KG1 (cell line): ENCODE data around the gene TEDC2.

Experiments
- DNase-seq: peaks from one replicate; lab custom pipeline; 2025; lab: John Stamatoyannopoulos, UW

The TEDC2 gene

DNA sequence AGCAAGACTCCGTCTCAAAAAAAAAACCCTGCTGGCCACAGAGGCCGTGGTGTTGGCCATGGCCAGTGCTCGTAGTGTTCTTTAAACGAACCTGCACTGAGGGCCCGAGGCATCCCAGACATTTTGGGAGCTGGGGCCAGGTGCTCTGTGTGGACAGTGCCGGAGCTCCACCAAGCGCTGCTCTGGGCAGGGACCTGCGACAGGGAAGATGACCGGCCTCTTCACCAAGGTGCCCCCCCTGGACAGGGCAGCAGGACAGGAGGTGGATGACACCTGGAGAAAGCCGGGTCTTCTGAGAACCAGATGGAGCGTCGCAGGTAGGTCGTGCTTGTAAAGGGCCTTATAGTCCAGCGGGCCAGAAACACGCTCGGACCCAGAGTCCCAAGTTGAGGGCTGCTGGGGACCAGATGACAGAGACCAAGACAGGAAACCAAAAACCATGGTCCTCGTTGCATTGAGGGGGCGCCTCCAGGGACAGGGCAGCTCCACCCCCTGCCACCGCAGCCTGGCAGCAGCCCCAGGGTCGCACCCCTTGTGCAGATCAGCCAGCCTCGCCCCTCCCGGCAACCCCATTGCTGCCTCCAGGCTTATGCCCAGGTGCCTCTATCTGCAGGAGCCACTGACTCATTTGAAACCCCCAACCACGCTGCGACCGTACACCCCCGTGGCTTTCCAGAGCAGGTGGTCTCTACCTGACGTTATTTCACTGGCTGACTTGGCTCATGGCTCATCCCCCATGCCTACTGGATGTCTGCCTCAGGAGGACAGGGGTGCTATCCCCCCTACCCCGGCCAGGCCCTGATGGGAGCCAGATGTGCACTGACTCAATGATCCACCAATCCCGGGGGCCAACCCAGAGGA is 7.0 kb downstream of the TEDC2 start:
- DNase-seq, result no peak

DNA sequence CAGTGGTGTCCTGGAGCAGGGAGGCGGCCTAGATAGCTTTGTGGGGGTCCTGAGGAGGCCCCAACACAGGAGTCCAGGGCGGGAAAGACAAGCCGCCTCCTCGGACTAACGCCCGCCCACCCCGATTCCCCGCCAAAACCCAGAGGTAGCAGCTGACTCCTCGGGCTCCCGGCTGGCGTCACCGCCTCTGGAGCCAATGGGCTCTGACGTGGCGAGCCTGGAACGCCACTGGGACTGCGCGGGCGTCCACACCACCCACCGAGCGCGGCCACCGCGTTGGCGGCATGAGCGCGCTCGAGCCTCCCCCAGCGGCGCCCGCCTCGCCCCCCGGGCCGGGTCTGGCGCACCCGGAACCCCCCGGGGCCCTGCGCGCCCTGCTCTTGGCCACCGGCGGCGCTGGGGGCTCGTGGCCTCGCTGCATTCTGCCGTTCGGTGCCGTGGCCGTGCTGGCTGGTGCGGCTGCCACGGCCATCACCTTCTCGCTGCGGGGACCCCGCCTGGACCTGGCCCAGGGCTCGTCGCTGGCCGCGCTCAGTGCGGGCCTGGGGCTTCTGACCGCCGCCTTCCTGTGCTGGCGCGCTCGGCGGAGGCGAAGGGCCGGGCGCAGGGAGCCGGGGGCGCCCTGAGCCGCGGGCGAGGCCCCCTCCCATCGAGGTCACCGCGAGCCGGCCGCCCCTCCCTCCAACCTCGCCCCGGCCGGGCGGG is 7.8 kb downstream of the TEDC2 start:
- DNase-seq, result no peak

DNA sequence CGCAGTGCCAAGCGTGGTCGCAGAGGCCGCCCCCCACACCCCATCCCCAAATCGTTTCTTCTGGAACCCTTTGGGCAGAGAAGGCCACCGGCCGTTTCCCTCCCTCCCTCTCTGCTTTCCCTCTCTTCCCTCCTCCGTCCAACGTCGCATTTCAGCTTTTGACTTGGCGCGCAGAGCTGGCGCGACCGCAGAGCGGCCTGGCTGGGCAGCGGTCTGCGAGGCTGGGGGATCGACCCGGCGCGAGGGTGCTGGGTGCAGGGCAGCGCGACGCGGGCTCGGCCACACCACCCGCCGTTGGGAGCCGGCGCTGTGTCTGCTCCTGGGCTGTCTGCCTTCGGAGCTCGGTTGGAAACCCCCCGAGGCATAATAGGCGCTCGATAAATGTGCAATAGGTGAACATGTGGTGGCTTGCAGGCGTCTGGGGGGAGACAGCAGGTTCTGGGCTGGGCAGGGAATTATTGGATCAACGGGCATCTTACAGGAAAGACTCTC is 8.4 kb downstream of the TEDC2 start:
- no peak for DNase-seq

DNA sequence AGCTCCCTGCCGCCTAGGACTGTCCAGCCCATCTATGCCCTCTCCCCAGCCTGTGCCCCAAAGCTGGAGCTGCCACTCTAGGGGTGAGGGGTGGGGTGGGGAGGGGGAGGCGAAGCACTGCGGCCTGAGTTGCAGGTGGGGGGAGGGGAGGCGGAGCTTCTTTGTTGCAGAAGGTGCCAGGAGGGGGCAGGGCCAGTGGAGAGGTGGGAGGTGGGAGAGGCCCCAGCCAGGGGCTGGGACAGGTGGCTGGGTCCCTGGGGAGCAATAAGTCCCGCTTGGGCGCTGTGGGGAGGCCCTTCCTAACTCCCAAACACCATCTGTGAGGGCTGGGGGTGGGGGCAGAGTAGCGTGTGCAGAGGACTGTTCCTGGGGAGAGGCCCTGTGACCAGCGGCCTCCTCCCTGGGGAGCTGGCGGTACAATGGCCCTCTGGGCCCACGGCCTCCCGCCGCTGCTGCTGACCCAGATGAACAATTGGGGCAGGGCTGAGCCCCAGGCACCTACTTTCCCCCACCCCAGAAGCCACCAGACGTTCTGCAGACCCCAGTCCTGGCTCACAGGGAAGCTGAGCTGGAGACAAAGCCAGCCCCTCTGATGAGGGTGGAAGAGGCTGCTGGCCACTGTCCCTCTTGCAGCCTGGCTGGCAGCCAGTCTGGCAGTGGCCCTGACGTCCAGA is 9.0 kb downstream of the TEDC2 start:
- DNase-seq, result no peak

DNA sequence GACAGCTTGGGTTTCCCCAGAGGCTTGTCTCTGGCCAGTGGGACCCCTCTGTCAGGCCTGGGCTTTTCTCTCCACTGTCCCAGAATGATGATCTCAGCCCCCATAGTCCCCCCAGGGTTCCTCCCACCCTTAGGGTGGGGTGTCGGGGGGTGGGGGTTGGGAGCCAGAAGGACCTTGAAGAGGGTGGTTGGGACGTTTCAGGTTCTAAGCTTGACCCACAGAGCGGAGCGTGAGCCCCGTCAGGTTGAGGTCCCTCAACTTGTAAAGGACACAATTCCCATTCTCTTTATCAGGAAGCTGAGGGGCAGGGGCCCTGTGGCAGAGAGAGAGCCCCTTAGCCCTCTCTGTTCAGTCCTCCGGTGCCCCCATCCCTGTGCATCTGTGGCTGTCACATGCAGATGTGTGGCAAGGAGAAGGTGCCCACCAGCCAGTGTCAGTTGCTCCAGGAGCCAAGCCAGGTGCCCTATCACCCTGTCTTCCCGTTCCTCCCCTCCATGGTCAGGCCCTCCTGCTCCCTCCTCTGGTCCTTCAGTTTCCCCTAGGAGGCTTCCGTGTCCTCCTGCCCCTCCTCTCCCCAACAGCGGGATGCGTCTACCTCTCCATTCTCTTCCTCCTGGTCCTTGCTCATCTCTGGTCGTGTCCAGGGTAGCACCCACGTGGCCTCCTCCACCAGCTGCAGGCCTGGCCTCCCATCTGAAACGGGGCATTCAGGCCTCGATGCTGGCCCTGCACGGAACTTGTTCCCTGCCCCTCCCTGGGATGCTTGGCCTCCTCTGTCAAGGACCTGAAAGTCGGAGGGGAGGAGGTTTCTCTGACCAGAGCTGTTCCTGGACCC is 9.7 kb downstream of the TEDC2 start:
- DNase-seq, result no peak

DNA sequence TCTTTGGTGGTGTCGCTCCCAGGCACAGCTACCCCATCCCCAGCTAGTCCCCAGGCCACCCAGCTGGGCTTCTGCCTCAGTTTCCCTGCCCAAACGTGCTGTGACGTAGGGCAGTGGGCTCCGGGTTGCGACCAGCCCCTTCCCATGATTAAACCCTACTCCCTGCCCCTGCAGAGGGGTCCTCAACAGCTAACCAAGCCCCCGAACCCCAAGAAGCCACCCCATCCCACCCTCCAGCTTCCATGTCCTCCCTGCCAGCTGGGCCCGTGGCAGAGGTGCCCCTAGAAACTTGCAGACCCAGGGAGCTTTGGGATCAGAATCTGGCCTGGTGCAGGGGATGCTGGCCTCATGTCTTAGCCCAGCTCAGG is 10.3 kb downstream of the TEDC2 start:
- DNase-seq, result no peak

DNA sequence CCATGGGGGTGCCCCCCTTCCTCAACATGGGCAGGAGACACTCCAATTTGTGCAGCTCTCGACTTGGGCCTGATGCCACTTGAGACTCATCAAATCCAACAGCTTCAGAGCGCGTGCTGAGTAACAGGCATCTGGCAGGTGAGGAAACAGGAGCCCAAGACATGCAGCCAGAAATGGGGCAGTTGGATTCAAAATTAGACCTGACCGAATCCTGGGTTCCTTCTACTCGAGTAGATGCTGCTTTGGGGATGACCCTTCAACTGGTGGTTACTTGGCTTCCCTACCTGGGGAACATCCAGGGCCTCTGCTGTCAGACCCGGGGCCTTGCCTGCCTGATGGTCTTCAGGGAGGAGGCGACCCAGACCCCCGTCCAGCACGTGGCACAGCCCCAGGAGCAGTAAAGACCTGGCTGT is 10.7 kb downstream of the TEDC2 start:
- no peak for DNase-seq

DNA sequence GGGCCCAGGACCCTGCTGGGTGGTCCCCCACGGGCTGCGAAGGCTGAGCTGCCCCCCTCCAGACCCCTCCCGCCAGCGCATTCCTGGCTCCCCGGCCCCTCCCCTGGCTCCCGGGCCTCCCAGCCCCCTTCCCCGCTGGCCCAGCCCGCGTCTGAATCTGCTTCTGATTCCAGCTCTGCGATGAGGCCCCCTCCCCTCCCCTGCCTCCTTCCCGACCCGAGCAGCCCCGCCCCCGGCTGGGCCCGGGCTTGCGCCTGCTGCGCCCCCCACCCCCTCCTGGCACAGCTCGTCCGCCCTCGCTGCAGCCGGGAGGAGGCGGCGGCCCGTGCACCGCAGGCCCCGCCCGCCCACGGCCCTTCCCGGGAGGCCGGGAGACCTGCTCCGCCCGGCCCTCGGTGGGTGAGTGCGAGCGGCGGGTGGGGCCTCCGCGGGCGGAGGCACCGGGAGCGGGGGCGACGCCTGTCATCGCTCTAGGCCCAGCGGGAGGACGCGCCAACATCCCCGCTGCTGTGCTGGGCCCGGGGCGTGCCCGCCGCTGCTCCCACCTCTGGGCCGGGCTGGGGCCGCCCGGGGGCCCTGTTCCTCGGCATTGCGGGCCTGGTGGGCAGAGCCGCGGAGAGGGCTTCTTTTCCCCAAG is 11.2 kb downstream of the TEDC2 start, which contains the start of gene NTN3:
Gene NTN3, plus strand, starts transcription at position 282 of the 637 bp plus-strand sequence. CDS start 405 bp downstream, outside the sequence.
- DNase-seq, result no peak

DNA sequence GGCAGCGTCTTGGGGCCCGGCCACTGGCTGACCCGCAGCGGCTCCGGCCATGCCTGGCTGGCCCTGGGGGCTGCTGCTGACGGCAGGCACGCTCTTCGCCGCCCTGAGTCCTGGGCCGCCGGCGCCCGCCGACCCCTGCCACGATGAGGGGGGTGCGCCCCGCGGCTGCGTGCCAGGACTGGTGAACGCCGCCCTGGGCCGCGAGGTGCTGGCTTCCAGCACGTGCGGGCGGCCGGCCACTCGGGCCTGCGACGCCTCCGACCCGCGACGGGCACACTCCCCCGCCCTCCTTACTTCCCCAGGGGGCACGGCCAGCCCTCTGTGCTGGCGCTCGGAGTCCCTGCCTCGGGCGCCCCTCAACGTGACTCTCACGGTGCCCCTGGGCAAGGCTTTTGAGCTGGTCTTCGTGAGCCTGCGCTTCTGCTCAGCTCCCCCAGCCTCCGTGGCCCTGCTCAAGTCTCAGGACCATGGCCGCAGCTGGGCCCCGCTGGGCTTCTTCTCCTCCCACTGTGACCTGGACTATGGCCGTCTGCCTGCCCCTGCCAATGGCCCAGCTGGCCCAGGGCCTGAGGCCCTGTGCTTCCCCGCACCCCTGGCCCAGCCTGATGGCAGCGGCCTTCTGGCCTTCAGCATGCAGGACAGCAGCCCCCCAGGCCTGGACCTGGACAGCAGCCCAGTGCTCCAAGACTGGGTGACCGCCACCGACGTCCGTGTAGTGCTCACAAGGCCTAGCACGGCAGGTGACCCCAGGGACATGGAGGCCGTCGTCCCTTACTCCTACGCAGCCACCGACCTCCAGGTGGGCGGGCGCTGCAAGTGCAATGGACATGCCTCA is 12.0 kb downstream of the TEDC2 start:
- DNase-seq, result no peak

DNA sequence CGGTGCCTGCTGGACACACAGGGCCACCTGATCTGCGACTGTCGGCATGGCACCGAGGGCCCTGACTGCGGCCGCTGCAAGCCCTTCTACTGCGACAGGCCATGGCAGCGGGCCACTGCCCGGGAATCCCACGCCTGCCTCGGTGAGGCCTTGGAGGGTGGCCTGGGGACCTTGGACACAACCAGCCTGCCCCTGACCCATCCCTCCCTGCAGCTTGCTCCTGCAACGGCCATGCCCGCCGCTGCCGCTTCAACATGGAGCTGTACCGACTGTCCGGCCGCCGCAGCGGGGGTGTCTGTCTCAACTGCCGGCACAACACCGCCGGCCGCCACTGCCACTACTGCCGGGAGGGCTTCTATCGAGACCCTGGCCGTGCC is 12.6 kb downstream of the TEDC2 start:
- DNase-seq, result no peak

DNA sequence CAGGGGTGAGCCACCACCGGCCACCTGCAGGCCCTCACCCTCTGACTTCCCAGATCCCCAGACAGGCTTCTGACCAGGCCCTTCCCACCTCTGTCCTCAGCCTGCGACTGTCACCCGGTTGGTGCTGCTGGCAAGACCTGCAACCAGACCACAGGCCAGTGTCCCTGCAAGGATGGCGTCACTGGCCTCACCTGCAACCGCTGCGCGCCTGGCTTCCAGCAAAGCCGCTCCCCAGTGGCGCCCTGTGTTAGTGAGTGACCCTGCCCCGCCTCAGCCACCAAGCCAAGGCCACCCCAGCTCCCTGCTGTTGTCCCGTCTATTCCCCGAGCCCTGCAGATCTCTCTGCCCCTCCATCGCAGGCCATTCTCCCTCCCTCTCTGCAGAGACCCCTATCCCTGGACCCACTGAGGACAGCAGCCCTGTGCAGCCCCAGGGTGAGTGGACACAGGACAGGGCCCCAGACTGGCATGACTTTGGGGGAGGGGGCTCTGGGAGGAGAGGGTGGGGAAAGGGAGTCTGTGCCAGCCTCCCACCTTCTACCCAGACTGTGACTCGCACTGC is 13.1 kb downstream of the TEDC2 start:
- no peak for DNase-seq

DNA sequence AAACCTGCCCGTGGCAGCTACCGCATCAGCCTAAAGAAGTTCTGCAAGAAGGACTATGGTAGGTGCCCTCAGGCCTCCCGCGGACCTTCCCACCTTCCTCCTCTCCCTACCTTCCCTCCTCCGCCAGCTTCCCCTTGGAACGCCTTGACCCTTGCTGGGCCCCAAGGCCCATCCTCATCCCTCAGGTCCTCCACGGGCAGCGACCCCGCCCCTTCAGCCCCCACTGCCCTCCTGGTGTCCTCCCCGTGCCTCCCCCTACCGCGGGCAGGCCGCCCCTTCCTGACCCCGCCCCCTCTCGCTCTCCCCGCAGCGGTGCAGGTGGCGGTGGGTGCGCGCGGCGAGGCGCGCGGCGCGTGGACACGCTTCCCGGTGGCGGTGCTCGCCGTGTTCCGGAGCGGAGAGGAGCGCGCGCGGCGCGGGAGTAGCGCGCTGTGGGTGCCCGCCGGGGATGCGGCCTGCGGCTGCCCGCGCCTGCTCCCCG is 13.6 kb downstream of the TEDC2 start:
- DNase-seq, result no peak

DNA sequence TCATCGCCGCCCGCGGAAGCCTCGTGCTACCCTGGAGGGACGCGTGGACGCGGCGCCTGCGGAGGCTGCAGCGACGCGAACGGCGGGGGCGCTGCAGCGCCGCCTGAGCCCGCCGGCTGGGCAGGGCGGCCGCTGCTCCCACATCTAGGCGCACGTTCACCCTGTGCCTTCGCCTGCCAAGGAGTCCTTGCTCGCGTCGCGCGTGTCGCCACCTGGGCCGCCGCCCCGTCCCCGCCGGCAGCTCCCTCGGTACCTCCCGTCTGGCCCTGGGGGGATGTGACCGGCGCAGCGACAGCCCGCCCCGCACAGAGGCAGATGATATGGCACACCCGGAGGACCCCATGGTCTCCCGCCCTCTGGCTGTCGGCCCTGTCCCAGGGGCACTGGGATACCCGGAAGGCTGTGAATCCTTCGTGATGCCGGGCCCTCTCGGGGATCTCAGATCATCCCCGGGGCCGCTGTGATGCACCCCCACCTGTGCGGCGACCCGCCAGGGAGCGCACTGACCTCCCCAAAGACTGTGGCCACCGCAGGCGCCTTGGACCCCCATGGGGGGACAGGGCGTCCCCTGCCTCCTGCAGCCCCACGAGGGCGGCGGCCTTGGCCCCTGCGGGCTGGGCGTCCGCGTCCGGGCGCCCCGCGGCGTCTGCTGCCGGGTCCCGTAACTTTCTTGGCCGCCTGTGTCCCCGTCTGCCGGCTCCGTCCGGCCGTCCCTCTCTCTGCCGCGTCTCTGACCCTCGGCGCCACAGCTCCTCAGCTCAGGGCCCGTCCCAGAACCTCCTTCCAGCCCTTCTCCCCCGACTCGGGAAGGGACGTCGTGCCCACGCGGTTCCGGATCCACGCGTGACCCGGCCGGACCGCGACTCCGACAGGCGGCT is 14.3 kb downstream of the TEDC2 start:
- DNase-seq, result peak; percentile 19

DNA sequence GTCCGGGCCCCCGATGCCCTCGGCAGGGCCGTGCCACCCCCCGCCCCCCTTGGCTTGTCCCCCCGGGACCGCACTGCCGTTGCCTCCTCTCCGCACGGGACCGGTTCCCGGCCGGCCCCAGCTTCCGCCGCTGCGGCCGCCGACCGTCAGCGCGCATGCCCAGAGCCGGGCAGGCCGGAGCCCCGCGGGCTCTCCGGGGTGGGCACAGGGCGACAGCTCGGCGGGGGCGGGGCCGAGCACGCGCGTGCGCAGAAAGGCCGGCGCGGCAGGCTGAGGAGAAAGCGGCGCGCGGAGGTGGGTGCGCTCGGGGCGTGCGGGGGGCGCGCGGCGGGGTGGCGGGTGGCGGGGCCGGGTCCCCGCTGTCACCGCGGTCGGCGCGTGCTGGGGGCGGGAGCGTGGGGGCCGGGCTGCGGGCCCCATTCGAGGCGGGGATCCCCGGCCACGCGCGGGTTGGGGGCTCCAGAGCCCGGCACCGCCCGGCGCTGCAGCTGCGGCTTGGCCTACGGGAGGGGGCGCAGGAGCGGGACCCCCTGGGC is 15.0 kb downstream of the TEDC2 start, which contains the start of gene TBC1D24:
Gene TBC1D24, plus strand, starts transcription at position 251 of the 536 bp plus-strand sequence. CDS start 21,022 bp downstream, outside the sequence.
- DNase-seq, result peak; percentile 56

DNA sequence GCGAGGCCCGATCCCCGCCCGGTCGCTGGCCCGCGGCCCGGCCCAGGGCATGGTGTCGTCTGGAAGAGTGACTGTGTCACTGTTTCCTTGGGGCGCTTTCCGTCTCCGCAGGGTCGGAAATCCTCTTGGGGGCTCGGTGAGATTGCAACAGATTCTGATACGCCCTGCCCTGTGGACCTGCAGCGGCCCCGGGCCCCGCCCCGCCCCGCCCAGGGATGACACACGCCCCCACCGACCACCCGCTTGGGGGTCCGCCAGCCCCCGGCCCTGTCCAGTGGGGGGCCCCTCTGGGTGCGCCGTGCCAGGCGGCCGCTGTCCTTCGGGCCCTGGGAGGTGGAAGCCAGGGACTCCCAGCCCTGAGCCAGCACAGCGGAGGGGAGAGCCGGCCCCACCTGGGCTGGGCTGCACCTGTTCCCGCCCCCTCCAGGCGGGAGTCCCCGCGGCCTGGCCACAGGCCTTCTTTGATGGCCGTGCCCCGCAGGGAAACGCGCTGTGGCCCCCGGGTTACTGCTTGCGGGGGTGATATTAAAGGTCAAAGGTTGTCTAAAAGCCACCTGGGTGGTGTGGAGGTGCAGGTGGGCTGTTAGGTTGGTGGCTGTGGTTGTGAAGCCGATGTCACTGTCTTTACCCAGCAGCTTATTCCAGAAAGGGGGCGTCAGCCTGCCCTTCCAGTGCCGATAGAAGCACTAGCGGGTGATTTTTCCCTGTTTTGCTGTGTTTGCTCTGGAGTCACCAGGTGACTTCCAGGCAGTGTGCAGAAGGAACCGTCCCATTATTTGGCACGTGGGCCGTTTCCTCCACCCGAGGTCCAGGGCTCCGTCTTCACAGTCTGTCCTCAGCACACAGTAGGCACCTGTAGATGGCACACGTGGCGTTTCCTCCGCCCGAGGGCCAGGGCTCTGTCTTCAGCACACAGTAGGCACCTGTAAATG is 15.8 kb downstream of the TEDC2 start:
- no peak for DNase-seq

DNA sequence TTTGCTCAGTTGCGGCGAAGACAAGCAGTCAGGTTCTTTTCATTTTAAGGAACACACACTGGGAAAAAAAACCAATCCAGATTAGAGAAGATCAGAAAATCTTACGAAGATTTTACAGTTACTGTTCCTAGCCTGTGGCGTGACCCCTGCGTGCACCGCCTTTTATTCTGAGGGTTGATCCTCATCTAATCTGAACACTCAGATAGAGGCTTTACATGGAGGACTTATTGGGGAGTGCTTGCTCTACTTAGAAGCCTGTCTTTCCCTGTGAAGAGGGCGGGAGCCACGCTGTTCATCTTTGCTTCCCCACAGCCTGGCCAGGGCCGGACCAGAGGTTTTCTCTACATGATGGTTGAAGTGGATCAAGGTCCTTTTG is 16.4 kb downstream of the TEDC2 start:
- no peak for DNase-seq

DNA sequence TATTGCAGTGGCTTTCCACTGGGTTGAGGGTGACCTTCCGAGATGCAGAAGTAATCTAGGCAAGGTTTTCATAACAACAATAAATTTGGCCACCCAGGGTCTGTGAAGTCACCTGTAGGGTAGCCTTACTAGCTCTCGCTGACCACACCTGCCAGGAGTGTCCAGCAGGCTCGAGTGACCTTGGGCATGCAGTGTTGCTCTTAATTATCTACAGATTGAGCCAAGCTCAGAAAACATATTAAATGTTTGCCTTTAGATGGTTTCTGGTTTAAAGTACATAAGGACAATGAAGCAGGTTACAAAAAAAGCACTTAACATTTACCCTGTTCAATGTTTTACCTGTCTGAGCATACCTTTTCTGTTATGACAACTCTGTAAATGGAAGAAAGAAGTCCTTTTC is 16.8 kb downstream of the TEDC2 start:
- DNase-seq, result no peak
